Testis (tissue), 3 donors: ENCODE results near the gene CDH4. TPM values are rescaled to one million over a fixed set of nuclear protein-coding genes. Genes with fewer than 3 reads are reported as not detected.
A peak's percentile ranks its signal among the peaks of the same experiment; 100 is the strongest.

ENCODE experiments used
- DNase-seq: peaks from one replicate; pipeline ENCODE4 v3.0.0-alpha.2; 2019
- H3K27ac ChIP-seq, 2 donors: fragments of 200-600 bp; sonication (generic); one replicate each; pipeline ENCODE4 v1.5.1; 2019
- H3K27me3 ChIP-seq: fragments of 200-600 bp; sonication (generic); one replicate; pipeline ENCODE4 v1.5.1; 2019
- H3K36me3 ChIP-seq: fragments of 200-600 bp; sonication (generic); one replicate; pipeline ENCODE4 v1.5.1; 2017; ENCODE audit warnings: low read depth; ENCODE audit errors: missing control alignments
- H3K4me1 ChIP-seq: fragments of 200-600 bp; sonication (generic); one replicate; pipeline ENCODE4 v1.5.1; 2019
- H3K4me3 ChIP-seq, 2 donors: fragments of 200-600 bp; sonication (generic); one replicate each; pipeline ENCODE4 v1.5.1; 2017 to 2019
- H3K9me3 ChIP-seq: fragments of 200-600 bp; sonication (generic); one replicate; pipeline ENCODE4 v1.5.1; 2017
- CTCF ChIP-seq, 3 experiments: fragments of 450-650 bp in 2 of 3; fragments of 200-600 bp in 1 of 3; sonication (generic) in 1 of 3; IDR thresholded peaks; one replicate each; pipeline ENCODE4 v1.5.1; 2016 to 2019; ENCODE audit warnings: antibody characterized with exemption in 3 of 3, mild to moderate bottlenecking in 2 of 3, moderate library complexity in 1 of 3
- POLR2A ChIP-seq: fragments of 450-650 bp; IDR thresholded peaks from one replicate; pipeline ENCODE4 v1.6.1; 2017; ENCODE audit warnings: antibody characterized with exemption, mild to moderate bottlenecking, moderate library complexity
- WGBS, 2 donors: methylation state at CpG; one replicate each; pipeline ENCODE4 v1.1.5; 2018; 5-methylcytosine and 5-hydroxymethylcytosine counted together
- intact Hi-C: fragments of 100-400 bp; cut with DNase I; formaldehyde crosslinking; loops from one replicate; pipeline ENCODE4 v1.15.1; 2023; ENCODE audit warnings: low total_unique reads
- polyA plus RNA-seq: library from polyadenylated mRNA; stranded (reverse); fragments of 350-450 nt; fragmentation: Illumina TruSeq; extraction: RNeasy Lipid Tissue Mini Kit (QIAGEN cat#74804); gene quantifications from one replicate; pipeline ENCODE4 v1.2.3, GENCODE V29; 2014; ENCODE audit warnings: low read depth, low replicate concordance; ENCODE audit not compliant: insufficient read depth
- total RNA-seq, 2 donors: library from RNA; depleted of rRNA; stranded (reverse); fragments of >200 nt; gene quantifications; one replicate each; pipeline ENCODE4 v1.2.3, GENCODE V29; 2016

CDH4 gene
- total and polyA plus RNA-seq, 3 donors from 2014 or later = 1.4 to 3.3 (median 1.9) TPM

GRCh38 chr20:61891916-61892649 lies 640.0 kb downstream of the CDH4 start:
- Histone ChIP-seq H3K4me3 (no peak overlapping the region), H3K36me3 (no peaks in the 10 kb centered on the region), H3K4me1 (no peaks in the 10 kb centered on the region), H3K27me3 (no peaks in the 10 kb centered on the region), H3K9me3 (no peaks in the 10 kb centered on the region), H3K27ac (no peak overlapping the region)
- intact Hi-C loops = no loop called here
- TF ChIP-seq POLR2A (no peak), CTCF (IDR thresholded peaks at IDR 0.05) (no peak)
- no peak for DNase-seq
- 84 to 86% methylated on average over 6 of the region's 6 CpGs for WGBS, 2 donors

- TF ChIP-seq CTCF (IDR thresholded peaks at IDR 0.05) (no peak), POLR2A (no peak)
- Histone ChIP-seq H3K4me3 (no peak overlapping the region), H3K9me3 (no peaks in the 10 kb centered on the region), H3K27me3 (no peaks in the 10 kb centered on the region), H3K4me1 (no peaks in the 10 kb centered on the region), H3K36me3 (no peaks in the 10 kb centered on the region), H3K27ac (no peak overlapping the region)
- DNase-seq = no peak
- 91 to 93% methylated on average over 15 to 22 of the region's 22 CpGs for WGBS, 2 donors
- intact Hi-C loops = no loop called here
Observed at GRCh38 chr20:61895016-61895415, 643.0 kb downstream of the CDH4 start.

- no peaks in the 10 kb centered on the region for H3K27me3 ChIP-seq
- H3K36me3 ChIP-seq = no peaks in the 10 kb centered on the region
- 76 to 83% methylated on average over 8 to 13 of the region's 13 CpGs for WGBS, 2 donors
- H3K4me1 ChIP-seq = peaks cover 4% of the 10 kb centered on the region
- intact Hi-C loops = no loop called here
- no peak for DNase-seq
- H3K9me3 ChIP-seq = no peaks in the 10 kb centered on the region
- TF ChIP-seq POLR2A = no peak
- TF ChIP-seq CTCF (IDR thresholded peaks at IDR 0.05) = no peak
- no peak overlapping the region for H3K27ac ChIP-seq
- H3K4me3 ChIP-seq = no peak overlapping the region
Observed at GRCh38 chr20:61895686-61896057, 643.6 kb downstream of the CDH4 start.

- peak; percentile 64 for DNase-seq
- Histone ChIP-seq H3K27me3 (no peaks in the 10 kb centered on the region), H3K27ac (no peak overlapping the region), H3K36me3 (no peaks in the 10 kb centered on the region), H3K4me3 (no peak overlapping the region), H3K9me3 (no peaks in the 10 kb centered on the region), H3K4me1 (peaks cover 6% of the 10 kb centered on the region)
- intact Hi-C loops = no loop called here
- 43 to 56% methylated on average over 8 to 23 of the region's 28 CpGs for WGBS, 2 donors
- TF ChIP-seq CTCF (IDR thresholded peaks at IDR 0.05) (peak; percentile 58 to 72 (median 59)), POLR2A (no peak)
Observed at GRCh38 chr20:61896058-61896961, 644.2 kb downstream of the CDH4 start.
